ENCODE results near the gene PSME3. TPM values are rescaled to one million over a fixed set of nuclear protein-coding genes. Genes with fewer than 3 reads are reported as not detected.

PSME3 gene

GRCh38 chr17:42889809-42890208, 56.6 kb downstream of the PSME3 start:
- H3K9me3 ChIP-seq (ENCODE audit: control insufficient read depth, low read length), result no peaks in the 10 kb centered on the region
- H4K8ac ChIP-seq (ENCODE audit: low read length), result no peak overlapping the region
- no peak overlapping the region for H2BK5ac ChIP-seq (ENCODE audit: low read depth, low read length, poor library complexity, severe bottlenecking)
- no peak overlapping the region for H3K4ac ChIP-seq (ENCODE audit: low read depth in 1 of 2, low read length in 2 of 2)
- H4K91ac ChIP-seq (ENCODE audit: low read length), result no peak overlapping the region
- no peak for DNase-seq
- H3K4me3 ChIP-seq (ENCODE audit: insufficient read depth in 1 of 2, low read depth in 1 of 2, low read length in 2 of 2), result no peak overlapping the region
- H2BK12ac ChIP-seq (ENCODE audit: low read length in 2 of 2), result no peak overlapping the region
- 93% methylated on average over 7 of the region's 7 CpGs for WGBS
- H3K9ac ChIP-seq (ENCODE audit: low read length), result no peak overlapping the region
- H3K4me1 ChIP-seq (ENCODE audit: control insufficient read depth, insufficient read depth, low read depth, low read length), result peaks cover 7% of the 10 kb centered on the region
- H3K18ac ChIP-seq (ENCODE audit: low read depth in 1 of 2, low read length in 2 of 2), result no peak overlapping the region
- no peak overlapping the region for H2AK5ac ChIP-seq (ENCODE audit: low read length, severe bottlenecking)
- no peak overlapping the region for H3K27ac ChIP-seq (ENCODE audit: low read length, poor library complexity, severe bottlenecking)
- no peak overlapping the region for H2BK15ac ChIP-seq (ENCODE audit: low read depth, poor library complexity, severe bottlenecking)
- no peaks in the 10 kb centered on the region for H3K79me1 ChIP-seq (replicated peaks; ENCODE audit: low read length, poor library complexity, severe bottlenecking)
- no peak overlapping the region for H2AFZ ChIP-seq (ENCODE audit: low read depth, low read length)
- H3K4me2 ChIP-seq (ENCODE audit: low read length, poor library complexity, severe bottlenecking), result no peak overlapping the region
- H2BK120ac ChIP-seq (ENCODE audit: low read depth, low read length), result no peak overlapping the region
- H3K14ac ChIP-seq (ENCODE audit: low read length in 2 of 2), result no peak overlapping the region
- H3K23ac ChIP-seq (ENCODE audit: low read length in 2 of 2), result no peak overlapping the region
- H3K36me3 ChIP-seq (ENCODE audit: control insufficient read depth in 1 of 2, insufficient read depth in 2 of 2, low read depth in 1 of 2, low read length in 2 of 2), result no peaks in the 10 kb centered on the region
- H3K27me3 ChIP-seq (ENCODE audit: control insufficient read depth in 1 of 2, insufficient read depth in 1 of 2, low read length in 2 of 2), result peaks cover 0 to 6% of the 10 kb centered on the region in 2 experiments

DNA sequence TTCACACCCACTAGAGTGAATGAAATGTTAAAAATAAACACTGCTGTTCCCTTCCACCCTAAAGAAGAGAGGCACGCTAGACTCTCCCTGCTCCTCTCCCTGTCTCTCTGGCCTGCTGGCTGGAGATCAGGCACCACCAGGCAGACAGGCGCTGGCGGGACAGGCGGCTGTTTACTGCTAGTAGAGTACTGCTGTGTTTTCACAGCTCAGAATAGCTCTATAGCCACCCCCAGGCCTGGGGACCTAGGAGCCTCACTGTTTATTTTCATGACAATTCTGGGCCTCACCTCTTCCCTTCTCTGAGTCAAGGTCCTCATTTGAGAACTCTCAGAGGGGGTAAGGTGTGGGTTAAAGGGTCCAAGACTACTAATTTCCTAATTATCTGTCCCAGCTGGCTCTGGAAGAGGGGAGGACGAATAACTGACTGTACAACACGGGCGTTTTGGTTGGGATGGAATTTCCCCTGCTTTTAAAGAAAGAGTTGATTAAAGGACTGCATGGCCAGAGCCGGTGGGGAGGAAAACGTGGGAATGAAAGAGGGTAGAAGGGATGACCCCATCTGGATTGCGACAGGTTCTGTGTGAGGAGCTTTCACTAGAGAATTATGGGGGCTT, 58.4 kb downstream of the PSME3 start:
- no peak overlapping the region for H3K14ac ChIP-seq (ENCODE audit: low read length in 2 of 2)
- H2BK5ac ChIP-seq (ENCODE audit: low read depth, low read length, poor library complexity, severe bottlenecking), result no peak overlapping the region
- H2BK15ac ChIP-seq (ENCODE audit: low read depth, poor library complexity, severe bottlenecking), result no peak overlapping the region
- peak; percentile 60 for DNase-seq
- no peak overlapping the region for H2AFZ ChIP-seq (ENCODE audit: low read depth, low read length)
- H3K27me3 ChIP-seq (ENCODE audit: control insufficient read depth in 1 of 2, insufficient read depth in 1 of 2, low read length in 2 of 2), result no peaks in the 10 kb centered on the region
- H3K4me3 ChIP-seq (ENCODE audit: insufficient read depth in 1 of 2, low read depth in 1 of 2, low read length in 2 of 2), result no peak overlapping the region
- no peak overlapping the region for H4K8ac ChIP-seq (ENCODE audit: low read length)
- no peak overlapping the region for H4K91ac ChIP-seq (ENCODE audit: low read length)
- H3K79me1 ChIP-seq (replicated peaks; ENCODE audit: low read length, poor library complexity, severe bottlenecking), result no peaks in the 10 kb centered on the region
- H2BK120ac ChIP-seq (ENCODE audit: low read depth, low read length), result no peak overlapping the region
- no peaks in the 10 kb centered on the region for H3K36me3 ChIP-seq (ENCODE audit: control insufficient read depth in 1 of 2, insufficient read depth in 2 of 2, low read depth in 1 of 2, low read length in 2 of 2)
- no peak overlapping the region for H2BK12ac ChIP-seq (ENCODE audit: low read length in 2 of 2)
- H3K4me1 ChIP-seq (ENCODE audit: control insufficient read depth, insufficient read depth, low read depth, low read length), result peaks cover 8% of the 10 kb centered on the region
- H3K18ac ChIP-seq (ENCODE audit: low read depth in 1 of 2, low read length in 2 of 2), result no peak overlapping the region
- H2AK5ac ChIP-seq (ENCODE audit: low read length, severe bottlenecking), result no peak overlapping the region
- no peak overlapping the region for H3K23ac ChIP-seq (ENCODE audit: low read length in 2 of 2)
- no peak overlapping the region for H3K4me2 ChIP-seq (ENCODE audit: low read length, poor library complexity, severe bottlenecking)
- H3K9ac ChIP-seq (ENCODE audit: low read length), result peak overlapping the region; percentile 45
- H3K27ac ChIP-seq (ENCODE audit: low read length, poor library complexity, severe bottlenecking), result no peak overlapping the region
- WGBS, result 28% methylated on average over 10 of the region's 10 CpGs
- H3K9me3 ChIP-seq (ENCODE audit: control insufficient read depth, low read length), result no peaks in the 10 kb centered on the region
- no peak overlapping the region for H3K4ac ChIP-seq (ENCODE audit: low read depth in 1 of 2, low read length in 2 of 2)

DNA sequence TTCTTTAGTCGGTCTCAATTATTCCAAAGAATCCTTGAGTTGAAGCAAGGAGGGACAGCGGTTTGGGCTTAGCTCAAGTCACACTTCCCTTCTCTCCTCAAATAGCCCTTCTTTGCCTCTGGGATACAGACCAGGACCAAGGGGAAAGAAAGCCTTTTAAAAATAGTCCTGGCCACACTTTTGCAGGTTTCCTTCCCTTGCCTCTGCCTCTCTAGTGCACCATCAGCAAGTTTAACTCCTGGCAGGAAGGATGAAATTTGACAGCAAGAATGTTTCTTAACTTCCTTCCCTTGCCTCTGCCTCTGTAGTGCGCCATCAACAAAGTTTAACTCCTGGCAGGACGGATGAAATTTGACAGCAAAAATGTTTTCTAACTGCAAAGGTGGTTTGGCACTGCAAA, 60.2 kb downstream of the PSME3 start:
- Histone ChIP-seq H2AK5ac (ENCODE audit: low read length, severe bottlenecking) (no peak overlapping the region), H2BK5ac (ENCODE audit: low read depth, low read length, poor library complexity, severe bottlenecking) (no peak overlapping the region)

More for the DNA sequence above, 60.2 kb downstream of the PSME3 start:
- no peaks in the 10 kb centered on the region for H3K9me3 ChIP-seq (ENCODE audit: control insufficient read depth, low read length)
- DNase-seq, result no peak
- peaks cover 8% of the 10 kb centered on the region for H3K4me1 ChIP-seq (ENCODE audit: control insufficient read depth, insufficient read depth, low read depth, low read length)
- no peak overlapping the region for H2BK15ac ChIP-seq (ENCODE audit: low read depth, poor library complexity, severe bottlenecking)
- H2AFZ ChIP-seq (ENCODE audit: low read depth, low read length), result no peak overlapping the region
- H2BK120ac ChIP-seq (ENCODE audit: low read depth, low read length), result no peak overlapping the region
- no peak overlapping the region for H4K91ac ChIP-seq (ENCODE audit: low read length)
- H3K18ac ChIP-seq (ENCODE audit: low read depth in 1 of 2, low read length in 2 of 2), result no peak overlapping the region
- no peak overlapping the region for H4K8ac ChIP-seq (ENCODE audit: low read length)
- H3K36me3 ChIP-seq (ENCODE audit: control insufficient read depth in 1 of 2, insufficient read depth in 2 of 2, low read depth in 1 of 2, low read length in 2 of 2), result no peaks in the 10 kb centered on the region
- no peak overlapping the region for H3K4me3 ChIP-seq (ENCODE audit: insufficient read depth in 1 of 2, low read depth in 1 of 2, low read length in 2 of 2)
- H3K4ac ChIP-seq (ENCODE audit: low read depth in 1 of 2, low read length in 2 of 2), result no peak overlapping the region
- no peak overlapping the region for H3K4me2 ChIP-seq (ENCODE audit: low read length, poor library complexity, severe bottlenecking)
- H3K27me3 ChIP-seq (ENCODE audit: control insufficient read depth in 1 of 2, insufficient read depth in 1 of 2, low read length in 2 of 2), result peaks cover 0 to 3% of the 10 kb centered on the region in 2 experiments
- no peak overlapping the region for H3K9ac ChIP-seq (ENCODE audit: low read length)
- no peak overlapping the region for H2BK12ac ChIP-seq (ENCODE audit: low read length in 2 of 2)
- 54% methylated on average over 4 of the region's 4 CpGs for WGBS
- no peak overlapping the region for H3K23ac ChIP-seq (ENCODE audit: low read length in 2 of 2)
- H3K14ac ChIP-seq (ENCODE audit: low read length in 2 of 2), result no peak overlapping the region
- no peaks in the 10 kb centered on the region for H3K79me1 ChIP-seq (replicated peaks; ENCODE audit: low read length, poor library complexity, severe bottlenecking)
- H3K27ac ChIP-seq (ENCODE audit: low read length, poor library complexity, severe bottlenecking), result no peak overlapping the region

Small RNA genes lying within 50 kb of the gene (small RNA-seq; reads per million reads assigned to genes)
- gene MIR6781 (ENCODE audit: low read depth) (not detected), gene RNU6-287P (ENCODE audit: low read depth) (not detected)

Measured in mesenchymal stem cell (in vitro differentiated cells and primary cell).